ENCODE data around the gene C16orf89.
"Not testable (repeated sequence)": the region's sequence is repeated elsewhere in the genome, so short reads cannot be mapped to it uniquely, and the experiment has no call there.

C16orf89 gene

DNA sequence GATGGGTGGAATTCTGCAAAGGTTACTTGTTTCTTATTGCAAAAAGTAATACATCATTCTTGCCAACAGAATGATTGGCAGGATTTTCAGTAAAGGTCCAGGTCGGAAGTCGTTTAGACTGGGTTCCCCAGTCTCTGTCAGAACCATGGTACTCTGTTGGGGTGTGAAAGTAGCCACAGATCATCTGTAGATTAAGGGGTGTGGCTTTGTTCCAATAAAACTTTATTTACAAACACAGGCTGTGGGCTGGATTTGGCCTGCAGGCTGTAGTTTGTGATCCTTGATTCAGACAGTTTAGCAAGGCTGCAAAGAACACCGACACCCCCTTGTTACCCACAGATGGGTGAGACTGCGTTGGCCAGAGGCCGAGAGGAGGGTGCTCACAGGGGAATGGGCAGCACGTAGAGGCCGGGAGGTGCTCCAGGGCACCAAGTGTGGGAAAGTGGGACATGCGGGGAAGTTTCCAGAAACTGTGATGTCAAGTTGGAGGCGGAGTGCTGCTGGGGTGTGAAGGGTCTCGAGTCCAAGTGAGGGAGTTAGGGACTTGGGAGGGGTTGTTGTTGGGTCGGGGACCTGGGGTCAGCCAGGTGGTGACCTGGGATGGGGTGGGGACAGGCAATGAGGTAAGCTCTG, 18.5 kb upstream of the C16orf89 start:
- not testable (repeated sequence) for DNase-seq (ENCODE audit: low read depth)

GRCh38 chr16:5083646-5084045, 17.9 kb upstream of the C16orf89 start:
- not testable (repeated sequence) for DNase-seq (ENCODE audit: low read depth)

GRCh38 chr16:5080996-5081395, 15.2 kb upstream of the C16orf89 start:
- not testable (repeated sequence) for DNase-seq (ENCODE audit: low read depth)

DNA sequence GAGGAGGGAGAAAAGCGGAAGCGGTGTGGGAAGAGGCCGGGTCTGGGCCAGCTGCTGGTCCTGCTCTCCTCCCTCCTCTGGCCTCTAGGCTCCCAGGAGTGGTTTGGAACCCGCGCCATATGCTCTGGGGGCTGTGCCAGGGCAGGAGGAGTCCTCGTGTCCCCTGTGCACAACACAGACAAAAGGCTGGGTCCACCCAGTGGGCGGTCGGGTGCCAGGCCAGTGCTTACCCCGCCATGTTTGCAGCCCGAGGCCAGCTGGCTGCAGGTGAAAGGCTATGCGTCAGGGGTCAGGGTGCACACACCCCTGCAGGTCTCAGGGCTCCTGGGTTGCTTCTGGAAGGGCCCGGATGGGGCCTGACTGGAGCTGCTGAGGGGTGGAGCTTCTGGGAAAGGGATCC, 14.7 kb upstream of the C16orf89 start:
- DNase-seq (ENCODE audit: low read depth), result not testable (repeated sequence)

GRCh38 chr16:5078626-5079025, 12.9 kb upstream of the C16orf89 start:
- no peak for DNase-seq (ENCODE audit: low read depth)

DNA sequence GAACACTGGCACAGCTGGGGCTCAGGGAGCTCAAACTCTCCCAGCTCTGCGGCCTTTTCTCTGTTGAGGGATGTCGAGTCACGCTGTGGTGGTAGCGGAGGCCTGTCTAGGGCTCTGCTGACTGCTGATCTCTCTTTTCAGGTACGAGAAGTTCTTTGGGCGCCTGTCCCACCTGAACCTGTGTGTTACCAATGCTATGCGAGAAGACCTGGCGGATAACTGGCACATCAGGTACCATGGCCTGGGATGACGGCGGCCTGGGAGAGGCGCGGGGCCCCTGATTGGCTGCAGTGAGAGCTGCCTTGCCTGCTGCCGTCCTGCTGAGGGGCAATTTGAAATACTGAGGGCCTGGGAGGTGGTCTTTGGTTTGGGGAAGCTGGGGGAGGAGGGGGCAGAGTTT, 11.5 kb upstream of the C16orf89 start:
- DNase-seq (ENCODE audit: low read depth), result no peak

- no peak for DNase-seq (ENCODE audit: low read depth)
Measured at GRCh38 chr16:5075637-5076036, 9.9 kb upstream of the C16orf89 start.

- DNase-seq (ENCODE audit: low read depth), result not testable (repeated sequence)
Measured at GRCh38 chr16:5073771-5074170, 8.0 kb upstream of the C16orf89 start.

DNA sequence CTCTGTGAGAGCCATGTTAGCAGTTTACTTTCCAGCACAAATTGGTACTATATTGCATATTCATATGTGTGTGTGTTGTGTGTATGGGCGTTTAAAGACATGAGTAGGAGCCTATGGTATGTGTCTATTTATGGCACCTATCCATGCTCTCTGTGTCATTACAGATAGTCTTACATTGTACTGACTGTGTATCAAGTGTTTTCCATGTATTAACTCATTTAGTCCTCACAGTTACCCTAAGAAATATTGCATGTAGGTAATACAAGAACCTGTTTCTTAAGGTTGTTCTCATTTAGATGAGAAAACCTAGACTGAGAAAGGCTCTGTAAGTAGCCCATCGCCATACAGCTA, 7.5 kb upstream of the C16orf89 start:
- no peak for DNase-seq (ENCODE audit: low read depth)

GRCh38 chr16:5072334-5073278, 6.8 kb upstream of the C16orf89 start:
- no peak for DNase-seq (ENCODE audit: low read depth)

DNA sequence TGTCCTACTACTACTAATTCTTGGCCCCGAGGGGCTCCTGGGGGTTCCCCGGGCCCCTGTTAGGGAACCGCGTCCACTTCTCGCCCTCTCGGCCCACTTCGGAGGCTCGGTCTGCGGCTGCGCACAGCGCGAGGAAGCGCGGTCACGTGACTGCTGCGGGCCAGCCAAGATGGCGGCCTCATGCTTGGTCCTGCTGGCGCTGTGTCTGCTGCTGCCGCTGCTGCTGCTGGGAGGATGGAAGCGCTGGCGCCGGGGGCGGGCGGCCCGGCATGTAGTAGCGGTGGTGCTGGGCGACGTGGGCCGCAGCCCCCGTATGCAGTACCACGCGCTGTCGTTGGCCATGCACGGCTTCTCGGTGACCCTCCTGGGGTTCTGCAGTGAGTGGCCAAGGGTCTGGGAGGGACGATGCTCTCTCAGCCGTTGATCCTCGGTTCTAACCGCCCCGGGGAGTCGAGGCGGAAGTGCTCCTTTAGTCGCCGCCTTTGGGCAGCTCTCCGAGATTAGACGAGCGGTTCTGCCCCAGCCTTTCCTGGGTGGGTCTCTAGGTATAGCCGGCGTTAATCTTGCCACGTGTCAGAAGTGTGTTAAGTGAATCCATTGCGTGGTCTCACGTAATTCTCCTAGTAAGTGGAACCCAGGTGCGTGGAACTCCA, 6.1 kb upstream of the C16orf89 start, which contains the start of gene ALG1:
Gene ALG1, plus strand, starts transcription at position 163 of the 653 bp plus-strand sequence. Its CDS starts 7 bp downstream, at position 170.
- DNase-seq (ENCODE audit: low read depth), result peak; percentile 79

GRCh38 chr16:5071341-5071680, 5.6 kb upstream of the C16orf89 start:
- DNase-seq (ENCODE audit: low read depth), result no peak

- DNase-seq (ENCODE audit: low read depth), result no peak
Measured at GRCh38 chr16:5070431-5071186, 4.9 kb upstream of the C16orf89 start.

DNA sequence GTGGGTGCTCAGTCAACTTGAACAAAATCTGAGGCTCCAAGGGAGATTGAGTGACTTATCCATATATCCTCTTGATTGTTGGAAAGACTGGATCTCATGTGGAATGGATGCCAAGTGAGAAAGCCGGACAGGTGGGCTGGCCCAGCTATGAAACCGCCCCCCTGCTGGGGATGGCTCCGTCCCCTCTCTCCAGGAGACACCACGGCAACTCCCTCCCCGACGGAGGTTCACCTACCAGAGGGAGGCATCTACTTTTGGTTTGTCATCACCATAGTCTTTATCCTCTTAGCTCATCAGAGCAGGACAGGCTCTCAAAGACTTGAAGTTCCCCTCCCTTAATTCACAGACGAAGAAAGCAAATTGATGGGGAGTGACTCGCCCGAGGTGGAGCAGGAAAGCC, 4.1 kb upstream of the C16orf89 start:
- no peak for DNase-seq (ENCODE audit: low read depth)

DNA sequence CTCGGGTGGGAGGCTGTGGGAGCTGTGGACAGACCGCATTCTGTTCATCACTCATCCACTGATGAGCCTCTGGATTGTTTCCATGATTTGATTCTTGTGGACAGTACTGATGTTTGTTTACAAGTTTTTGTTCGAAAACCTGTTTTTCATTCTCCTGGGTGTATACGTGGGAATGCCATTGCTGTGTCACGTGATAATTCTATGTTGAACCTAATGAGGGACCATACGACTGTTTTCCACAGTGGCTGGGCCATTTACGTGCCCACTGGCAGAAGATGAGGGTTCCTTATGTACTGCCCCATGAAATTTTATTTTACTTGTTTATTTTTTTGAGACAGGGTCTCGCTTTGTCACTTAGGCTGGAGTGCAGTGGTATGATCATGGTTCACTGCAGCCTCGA, 3.3 kb upstream of the C16orf89 start:
- no peak for DNase-seq (ENCODE audit: low read depth)

DNA sequence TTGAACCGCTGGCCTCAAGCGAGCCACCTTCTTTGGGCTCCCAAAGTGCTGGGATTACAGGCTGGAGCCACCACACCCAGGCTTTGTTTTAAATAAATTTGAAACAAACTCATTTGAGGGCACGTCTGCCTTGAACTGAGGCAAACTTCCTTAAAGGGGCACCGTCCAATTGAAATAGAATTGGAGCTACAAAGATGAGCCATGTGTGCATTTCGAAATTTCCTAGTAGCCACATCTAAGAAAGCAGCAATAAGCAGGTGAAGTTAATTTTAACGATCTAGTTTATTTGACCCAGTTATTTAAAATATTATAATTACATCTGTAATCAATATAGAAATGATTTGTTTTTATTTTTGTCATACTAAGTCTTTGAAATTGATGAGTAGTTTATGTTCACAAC, 755 bp upstream of the C16orf89 start:
- no peak for DNase-seq (ENCODE audit: low read depth)

GRCh38 chr16:5065326-5065725, 430 bp downstream of the C16orf89 start:
- DNase-seq (ENCODE audit: low read depth), result no peak

DNA sequence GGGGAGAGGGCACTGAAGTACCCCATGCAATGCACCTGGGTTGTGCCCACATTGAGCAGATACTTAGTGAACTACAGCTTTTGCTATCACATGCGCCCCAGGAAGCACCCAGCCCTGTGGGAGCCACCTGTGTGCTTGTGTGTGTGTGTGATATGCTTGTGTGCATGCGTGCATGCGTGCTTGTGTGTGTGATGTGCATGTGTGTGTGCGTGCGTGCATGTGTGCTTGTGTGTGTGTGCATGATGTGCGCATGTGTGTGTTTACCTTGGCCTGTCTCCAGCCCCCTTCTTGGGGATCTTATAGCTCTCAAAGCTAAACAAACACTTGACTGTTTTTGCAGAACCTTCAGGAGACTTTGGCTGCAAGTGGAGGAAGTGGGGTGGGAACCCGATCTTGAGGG, 841 bp downstream of the C16orf89 start:
- DNase-seq (ENCODE audit: low read depth), result no peak

DNA sequence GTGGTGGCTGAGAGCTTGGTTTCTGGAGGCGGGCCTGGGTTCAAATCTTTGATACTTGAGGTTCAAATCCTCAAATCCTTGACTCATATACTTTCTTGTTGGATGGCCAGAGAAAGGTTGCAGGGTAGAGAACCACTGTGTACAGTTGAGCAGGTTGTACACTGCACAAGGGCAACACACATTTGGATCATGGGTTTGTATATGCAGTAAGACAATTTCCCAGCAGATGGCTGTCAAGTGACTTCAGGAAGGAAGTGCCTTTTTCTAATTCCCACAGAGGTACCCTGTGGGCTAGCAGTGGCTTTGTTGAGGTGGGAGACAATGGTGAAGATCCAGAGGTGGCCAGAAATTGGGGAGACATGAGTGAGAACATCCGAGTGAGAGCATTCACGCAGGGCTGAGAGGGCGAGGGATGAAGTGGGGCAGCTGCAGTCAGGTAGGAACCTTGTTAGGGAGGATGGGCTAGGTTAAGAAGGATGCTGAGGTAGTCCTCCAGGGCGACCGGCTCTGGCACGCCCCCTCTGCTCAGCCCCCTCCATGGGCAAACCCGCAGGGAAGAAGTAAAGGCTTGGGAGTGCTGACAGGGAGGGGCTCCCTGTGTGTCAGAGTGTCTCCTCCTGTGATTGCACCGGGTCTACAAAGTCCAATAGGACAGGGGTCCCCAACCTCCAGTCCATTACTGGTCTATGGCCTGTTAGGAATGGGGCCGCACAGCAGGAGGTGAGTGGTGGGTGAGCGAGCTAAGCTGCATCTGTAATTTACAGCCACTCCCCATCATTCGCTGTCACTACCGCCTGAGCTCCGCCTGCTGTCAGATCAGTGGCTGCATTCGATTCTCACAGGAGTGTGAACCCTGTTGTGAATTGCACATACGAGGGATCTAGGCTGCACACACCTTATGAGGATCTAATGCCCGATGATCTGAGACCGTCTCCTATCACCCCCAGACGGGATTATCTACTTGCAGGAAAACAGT, 2.7 kb downstream of the C16orf89 start:
- no peak for DNase-seq (ENCODE audit: low read depth)

GRCh38 chr16:5062051-5062450, 3.7 kb downstream of the C16orf89 start:
- no peak for DNase-seq (ENCODE audit: low read depth)

GRCh38 chr16:5060073-5060641, 5.6 kb downstream of the C16orf89 start:
- DNase-seq (ENCODE audit: low read depth), result no peak

Data from fibroblast of the conjunctiva (primary cell).